Keratinocyte (primary cell): ENCODE measurements around the gene SNRNP25. TPM values are rescaled to one million over a fixed set of nuclear protein-coding genes. Genes with fewer than 3 reads are reported as not detected.

ENCODE experiments used
- DNase-seq: peaks from one replicate; pipeline ENCODE4 v3.0.0-alpha.2; 2011; ENCODE audit warnings: low read depth, missing footprints, low spot score
- FAIRE-seq: peaks from 2 replicates; lab custom pipeline; 2011; peaks lifted over from hg19 to GRCh38; lab: Jason Lieb, UNC
- H2AFZ ChIP-seq: 2 replicates; pipeline ENCODE4 v1.6.0; 2012; ENCODE audit warnings: low read length, control low read depth, inconsistent platforms; ENCODE audit not compliant: control insufficient read depth
- H3K27ac ChIP-seq: 2 replicates; pipeline ENCODE4 v1.5.1; 2011; ENCODE audit warnings: low read length; ENCODE audit not compliant: control insufficient read depth, insufficient read depth
- H3K27me3 ChIP-seq: 3 replicates; pipeline ENCODE4 v1.6.0; 2011; ENCODE audit warnings: low read length; ENCODE audit not compliant: control insufficient read depth, insufficient read depth; ENCODE audit errors: extremely low read depth
- H3K36me3 ChIP-seq, 2 experiments: 2 replicates in 1 of 2; 3 replicates in 1 of 2; pipeline ENCODE4 v1.5.1; 2011; ENCODE audit warnings: low read length in 2 of 2, mild to moderate bottlenecking in 1 of 2; ENCODE audit not compliant: control insufficient read depth in 2 of 2, insufficient read depth in 2 of 2; ENCODE audit errors: extremely low read depth in 1 of 2
- H3K4me1 ChIP-seq: 3 replicates; pipeline ENCODE4 v1.5.1; 2011; ENCODE audit warnings: low read length; ENCODE audit not compliant: control insufficient read depth, insufficient read depth; ENCODE audit errors: extremely low read depth
- H3K4me2 ChIP-seq: 3 replicates; pipeline ENCODE4 v1.6.0; 2011; ENCODE audit warnings: low read depth, low read length; ENCODE audit not compliant: control insufficient read depth, insufficient read depth; ENCODE audit errors: extremely low read depth
- H3K4me3 ChIP-seq, 3 experiments: fragments of 200-600 bp in 1 of 3; sonication (generic) in 1 of 3; 2 replicates in 2 of 3; 3 replicates in 1 of 3; pipeline ENCODE4 v1.5.1; 2011 to 2016; ENCODE audit warnings: low read length in 3 of 3, mild to moderate bottlenecking in 3 of 3, control low read depth in 2 of 3, inconsistent platforms in 1 of 3, low read depth in 1 of 3, mixed read lengths in 1 of 3, mixed run types in 1 of 3, moderate library complexity in 1 of 3; ENCODE audit not compliant: control insufficient read depth in 2 of 3, insufficient read depth in 2 of 3; ENCODE audit errors: extremely low read depth in 1 of 3
- H3K79me2 ChIP-seq: 2 replicates; pipeline ENCODE4 v1.6.0; 2012; ENCODE audit warnings: low read length; ENCODE audit not compliant: control insufficient read depth, insufficient read depth
- H3K9ac ChIP-seq: 3 replicates; pipeline ENCODE4 v1.6.0; 2011; ENCODE audit warnings: low read length; ENCODE audit not compliant: control insufficient read depth, insufficient read depth; ENCODE audit errors: extremely low read depth
- H3K9me1 ChIP-seq: 3 replicates; pipeline ENCODE4 v1.6.0; 2011; ENCODE audit warnings: low read length; ENCODE audit not compliant: control insufficient read depth, insufficient read depth; ENCODE audit errors: extremely low read depth
- H3K9me3 ChIP-seq: 2 replicates; pipeline ENCODE4 v1.5.1; 2012; ENCODE audit warnings: low read depth, low read length; ENCODE audit not compliant: control insufficient read depth
- H4K20me1 ChIP-seq: 3 replicates; pipeline ENCODE4 v1.6.0; 2011; ENCODE audit warnings: low read length; ENCODE audit not compliant: control insufficient read depth, insufficient read depth; ENCODE audit errors: extremely low read depth
- CTCF ChIP-seq, 3 experiments: IDR thresholded peaks in 1 of 3; conservative IDR thresholded peaks in 1 of 3; optimal IDR thresholded peaks in 1 of 3; 2 replicates in 2 of 3; 3 replicates in 1 of 3; pipeline versions ENCODE3 to v1.5.1; 2011; ENCODE audit warnings: low read length in 3 of 3, mild to moderate bottlenecking in 3 of 3, moderate library complexity in 2 of 3, control low read depth in 1 of 3, inconsistent platforms in 1 of 3; ENCODE audit not compliant: insufficient read depth in 2 of 3; ENCODE audit errors: extremely low read depth in 1 of 3
- EZH2 ChIP-seq: IDR thresholded peaks from one replicate; pipeline ENCODE4 v1.6.1; 2012; ENCODE audit warnings: inconsistent platforms, mild to moderate bottlenecking, low read length, moderate library complexity
- dilution Hi-C: fragments of 300-500 bp; cut with MboI; formaldehyde crosslinking; loops from one replicate; pipeline ENCODE4 v1.7.0; 2020; ENCODE audit warnings: low sequenced_read_pairs; ENCODE audit not compliant: extremely low pct_ligation_motif_present
- polyA plus RNA-seq, 5 experiments: library from polyadenylated mRNA; depleted of rRNA in 3 of 5; stranded (reverse) in 3 of 5; stranded (forward) in 1 of 5; unstranded in 1 of 5; fragments of >200 nt; gene quantifications; 1 replicate in 1 of 5; 2 replicates in 3 of 5; 3 replicates in 1 of 5; pipeline versions ENCODE4 v1.2.1 to v1.2.3, GENCODE V29; 2011 to 2012; ENCODE audit warnings: missing spikeins in 2 of 5, low read depth in 1 of 5, low replicate concordance in 1 of 5

Gene SNRNP25
- polyA plus RNA-seq, 1 donor (not counting 4 experiments of a cell fraction or from before 2014, with no cell fraction given) = 45.9 TPM

DNA sequence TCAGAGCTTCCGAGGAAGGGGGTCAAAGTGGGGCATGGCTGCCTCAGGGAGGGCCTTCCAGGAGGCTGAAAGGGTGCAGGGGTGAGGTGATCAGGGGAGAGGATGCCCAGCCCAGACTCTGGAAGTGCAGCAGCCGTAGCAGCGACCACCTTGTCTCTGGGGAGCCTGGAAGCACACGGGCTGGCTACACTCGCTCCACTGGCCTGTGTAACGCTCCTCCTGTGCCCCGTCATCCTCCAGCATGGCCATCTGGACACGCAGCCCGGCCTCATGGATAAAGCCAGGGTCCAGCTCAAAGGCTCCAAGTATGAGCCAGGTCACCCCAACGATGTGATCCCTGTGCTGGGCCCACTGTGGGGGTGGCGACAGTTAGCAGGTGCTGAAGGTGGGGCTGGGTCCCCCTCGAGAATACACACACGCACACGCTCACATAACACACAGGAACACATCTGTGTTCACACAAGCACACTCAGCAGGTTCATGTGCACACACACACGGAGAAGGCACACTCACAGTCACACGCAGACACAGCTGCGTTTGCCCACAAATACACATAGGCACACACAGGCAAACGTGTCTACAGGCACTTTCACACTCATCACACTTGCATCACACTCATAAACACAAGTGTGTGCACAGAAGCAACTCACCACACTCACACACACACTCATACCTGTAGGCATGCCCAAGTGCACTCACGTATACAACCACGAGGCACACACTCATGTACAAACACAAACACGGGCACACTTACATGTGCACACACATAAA is 19.6 kb upstream of the SNRNP25 start:
- TF ChIP-seq EZH2 (no peak), CTCF (optimal IDR thresholded peaks at IDR 0.05 in 1 of 3, IDR thresholded peaks at IDR 0.05 in 1 of 3, conservative IDR thresholded peaks at IDR 0.05 in 1 of 3; ENCODE audit: extremely low read depth in 1 of 3, insufficient read depth in 2 of 3, low read length in 3 of 3) (no peak)
- H3K4me2 ChIP-seq = no peak overlapping the region
- no peak overlapping the region for H3K27ac ChIP-seq
- no peak overlapping the region for H3K9ac ChIP-seq
- no peaks in the 10 kb centered on the region for H3K79me2 ChIP-seq
- no peak for DNase-seq
- no peaks in the 10 kb centered on the region for H3K9me3 ChIP-seq
- no peak overlapping the region for H3K4me3 ChIP-seq
- H3K9me1 ChIP-seq = no peaks in the 10 kb centered on the region
- no peak overlapping the region for H2AFZ ChIP-seq
- H4K20me1 ChIP-seq = no peaks in the 10 kb centered on the region
- dilution Hi-C loops = no loop called here
- H3K4me1 ChIP-seq = peaks cover 3% of the 10 kb centered on the region
- FAIRE-seq = no peak
- no peaks in the 10 kb centered on the region for H3K27me3 ChIP-seq
- peaks cover 1 to 5% of the 10 kb centered on the region in 2 experiments for H3K36me3 ChIP-seq

DNA sequence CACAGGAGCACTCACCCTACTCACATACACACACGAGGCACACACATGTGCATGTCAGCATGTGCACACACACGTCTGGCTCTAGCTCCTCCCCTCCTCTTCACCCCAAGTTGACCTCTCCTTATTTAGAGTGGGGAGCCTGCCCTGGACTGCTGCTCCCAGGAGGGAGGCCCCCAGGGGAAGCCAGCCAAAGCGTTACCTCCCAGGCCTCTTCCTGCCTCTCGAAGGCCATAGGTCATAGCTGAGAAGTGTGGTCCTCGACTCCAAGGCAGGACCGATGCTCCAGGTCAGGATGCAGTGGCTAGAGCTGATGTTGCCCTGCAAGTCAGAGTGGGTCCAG is 19.0 kb upstream of the SNRNP25 start:
- H3K4me3 ChIP-seq = no peak overlapping the region
- dilution Hi-C loops = no loop called here
- H3K9me3 ChIP-seq = no peaks in the 10 kb centered on the region
- no peak for TF ChIP-seq CTCF (optimal IDR thresholded peaks at IDR 0.05 in 1 of 3, IDR thresholded peaks at IDR 0.05 in 1 of 3, conservative IDR thresholded peaks at IDR 0.05 in 1 of 3; ENCODE audit: extremely low read depth in 1 of 3, insufficient read depth in 2 of 3, low read length in 3 of 3)
- no peak for TF ChIP-seq EZH2
- peaks cover 3% of the 10 kb centered on the region for H3K4me1 ChIP-seq
- H3K27ac ChIP-seq = no peak overlapping the region
- no peak overlapping the region for H3K4me2 ChIP-seq
- H3K9ac ChIP-seq = no peak overlapping the region
- H4K20me1 ChIP-seq = no peaks in the 10 kb centered on the region
- H3K36me3 ChIP-seq = peaks cover 2 to 5% of the 10 kb centered on the region in 2 experiments
- FAIRE-seq = no peak
- no peak overlapping the region for H2AFZ ChIP-seq
- no peaks in the 10 kb centered on the region for H3K27me3 ChIP-seq
- no peak for DNase-seq
- H3K79me2 ChIP-seq = no peaks in the 10 kb centered on the region
- no peaks in the 10 kb centered on the region for H3K9me1 ChIP-seq
